CD4-positive, alpha-beta T cell treated with Interleukin-17A for 4 hours (primary cell): ENCODE measurements around the gene MYO1F.

ENCODE experiments used
- DNase-seq: peaks from one replicate; pipeline ENCODE4 v3.0.0-alpha.2; 2020; ENCODE audit warnings: mixed read lengths

The MYO1F gene

DNA sequence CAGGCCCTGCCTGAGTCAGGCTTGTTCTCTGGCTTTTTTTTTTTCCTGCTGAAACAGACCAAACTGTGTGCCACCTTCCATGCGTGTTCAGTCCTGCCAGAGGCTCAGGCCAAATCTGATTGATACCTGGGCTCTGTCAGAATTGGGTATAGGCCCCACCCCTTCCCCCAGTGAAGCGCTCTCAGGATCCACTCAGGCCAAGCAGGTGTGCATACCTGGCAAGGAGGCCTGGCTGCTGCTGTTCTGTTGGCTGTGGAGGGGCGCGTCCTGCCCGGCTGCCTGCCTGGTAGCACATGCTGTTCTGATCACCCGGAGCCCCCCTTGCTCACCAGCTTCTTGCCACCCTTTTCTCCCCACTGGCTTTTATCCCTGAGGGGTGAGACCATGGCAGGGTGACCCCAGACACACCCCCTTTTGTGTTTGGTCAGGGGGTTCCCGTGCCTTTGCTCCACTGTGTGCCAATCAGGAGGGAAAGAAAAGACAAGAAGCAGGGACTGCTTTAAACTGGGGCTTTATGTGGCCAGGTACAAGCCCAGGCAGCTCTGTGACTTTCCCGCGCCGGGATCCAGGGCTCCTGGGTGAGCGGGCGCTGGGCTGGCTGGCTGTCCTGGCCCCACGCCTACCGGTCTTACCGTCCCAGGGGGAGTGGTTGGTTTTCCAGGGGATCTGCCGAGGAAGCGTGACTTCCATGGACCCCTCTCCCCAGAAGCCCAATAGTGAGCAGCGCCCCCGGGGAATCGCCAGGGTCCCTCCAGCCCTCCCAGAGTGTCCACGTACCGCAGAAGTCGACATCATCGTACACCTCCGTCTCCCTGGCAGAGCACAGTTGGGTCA, 87.5 kb downstream of the MYO1F start:
- no peak for DNase-seq

- no peak for DNase-seq
These were observed 88.9 kb downstream of the MYO1F start for GRCh38 chr19:8488365-8488764.

DNA sequence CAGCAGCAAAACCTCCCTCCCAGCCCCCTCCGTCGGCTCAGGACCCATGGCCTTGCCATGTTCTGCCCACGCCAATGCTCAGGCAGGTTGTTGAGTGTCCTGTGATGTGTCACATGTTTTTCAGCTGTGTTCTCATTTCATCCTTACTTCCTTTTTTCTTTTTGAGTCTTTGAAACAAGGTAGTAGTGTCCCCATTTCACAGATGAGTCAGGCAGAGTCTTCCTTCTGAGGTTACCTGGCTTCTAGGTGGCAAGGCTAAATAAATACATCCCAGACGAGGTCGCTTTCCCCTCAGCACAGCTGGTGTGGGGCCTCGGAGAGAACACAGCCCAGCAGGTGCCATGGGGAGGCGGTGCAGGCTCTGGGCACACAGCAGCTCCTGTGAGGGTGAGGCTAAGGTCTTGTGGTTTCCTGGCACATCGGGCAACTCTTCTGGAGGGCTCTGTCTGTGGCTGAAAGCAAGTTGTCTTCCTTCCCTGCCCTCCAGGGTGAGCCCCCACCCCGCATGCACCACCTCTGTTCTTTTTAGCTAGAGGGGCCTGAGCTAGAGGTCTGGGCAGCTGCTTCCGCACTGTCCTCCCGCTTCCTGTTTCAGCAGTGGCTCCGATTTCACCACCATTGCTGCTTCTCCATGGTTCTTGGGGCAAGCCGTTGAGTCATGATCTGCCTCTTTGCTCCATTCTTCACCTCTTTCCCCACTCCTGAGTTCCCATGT, 89.9 kb downstream of the MYO1F start:
- DNase-seq = peak; percentile 77

DNA sequence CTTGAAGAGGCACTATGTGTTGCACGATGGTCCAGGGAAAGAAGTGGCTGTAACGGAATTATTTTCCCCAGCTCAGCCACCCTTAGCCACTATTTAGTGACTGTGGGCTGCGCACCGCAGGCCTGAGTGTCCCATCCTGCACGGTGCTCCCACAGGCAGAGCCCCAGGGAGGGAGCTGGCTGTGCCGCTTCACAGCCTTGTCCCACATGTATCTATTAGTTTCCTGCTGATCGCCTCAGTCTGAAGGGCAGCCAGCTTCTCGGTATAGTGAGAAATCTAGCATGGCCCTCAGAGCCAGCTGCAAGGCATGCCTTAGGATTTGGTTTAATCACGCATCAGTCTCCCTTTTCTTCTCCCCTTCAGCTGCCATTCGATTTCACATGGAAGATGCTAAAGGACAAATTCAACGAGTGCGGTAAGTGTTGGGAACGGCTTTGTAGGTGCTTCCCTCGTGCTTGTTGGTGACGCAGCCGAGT, 90.5 kb downstream of the MYO1F start:
- no peak for DNase-seq

DNA sequence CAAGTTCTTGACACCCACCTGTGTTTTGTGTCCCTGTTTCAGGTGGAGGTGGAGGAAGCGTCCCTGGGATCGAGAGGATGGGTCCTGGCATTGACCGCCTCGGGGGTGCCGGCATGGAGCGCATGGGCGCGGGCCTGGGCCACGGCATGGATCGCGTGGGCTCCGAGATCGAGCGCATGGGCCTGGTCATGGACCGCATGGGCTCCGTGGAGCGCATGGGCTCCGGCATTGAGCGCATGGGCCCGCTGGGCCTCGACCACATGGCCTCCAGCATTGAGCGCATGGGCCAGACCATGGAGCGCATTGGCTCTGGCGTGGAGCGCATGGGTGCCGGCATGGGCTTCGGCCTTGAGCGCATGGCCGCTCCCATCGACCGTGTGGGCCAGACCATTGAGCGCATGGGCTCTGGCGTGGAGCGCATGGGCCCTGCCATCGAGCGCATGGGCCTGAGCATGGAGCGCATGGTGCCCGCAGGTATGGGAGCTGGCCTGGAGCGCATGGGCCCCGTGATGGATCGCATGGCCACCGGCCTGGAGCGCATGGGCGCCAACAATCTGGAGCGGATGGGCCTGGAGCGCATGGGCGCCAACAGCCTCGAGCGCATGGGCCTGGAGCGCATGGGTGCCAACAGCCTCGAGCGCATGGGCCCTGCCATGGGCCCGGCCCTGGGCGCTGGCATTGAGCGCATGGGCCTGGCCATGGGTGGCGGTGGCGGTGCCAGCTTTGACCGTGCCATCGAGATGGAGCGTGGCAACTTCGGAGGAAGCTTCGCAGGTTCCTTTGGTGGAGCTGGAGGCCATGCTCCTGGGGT, 91.5 kb downstream of the MYO1F start:
- DNase-seq = no peak

DNA sequence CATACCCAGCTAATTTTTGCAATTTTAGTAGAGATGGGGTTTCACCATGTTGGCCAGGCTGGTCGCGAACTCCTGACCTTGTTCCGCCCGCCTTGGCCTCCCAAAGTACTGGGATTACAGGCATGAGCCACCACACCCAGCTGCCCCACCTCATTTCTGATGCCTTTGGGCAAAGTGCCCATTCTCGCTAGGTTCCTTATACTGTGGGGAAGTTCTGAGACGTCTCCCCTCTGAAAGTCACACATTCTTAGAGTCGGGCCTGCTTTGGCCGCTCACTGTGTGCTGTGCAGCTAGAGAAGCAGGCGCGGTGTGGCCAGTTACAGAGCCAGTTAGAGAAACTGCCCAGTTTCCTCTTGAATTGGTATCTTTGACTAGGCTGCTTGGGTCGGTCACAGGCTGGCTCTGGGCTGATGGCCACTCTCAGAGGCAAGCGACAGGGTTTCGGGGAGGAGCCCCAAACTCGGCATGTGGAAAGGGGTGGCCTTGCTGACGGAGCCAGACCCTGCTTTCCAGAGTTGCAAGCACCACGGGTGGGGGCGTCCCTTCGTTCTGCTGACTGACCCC, 92.8 kb downstream of the MYO1F start:
- no peak for DNase-seq

GRCh38 chr19:8483165-8483564, 94.1 kb downstream of the MYO1F start:
- no peak for DNase-seq

DNA sequence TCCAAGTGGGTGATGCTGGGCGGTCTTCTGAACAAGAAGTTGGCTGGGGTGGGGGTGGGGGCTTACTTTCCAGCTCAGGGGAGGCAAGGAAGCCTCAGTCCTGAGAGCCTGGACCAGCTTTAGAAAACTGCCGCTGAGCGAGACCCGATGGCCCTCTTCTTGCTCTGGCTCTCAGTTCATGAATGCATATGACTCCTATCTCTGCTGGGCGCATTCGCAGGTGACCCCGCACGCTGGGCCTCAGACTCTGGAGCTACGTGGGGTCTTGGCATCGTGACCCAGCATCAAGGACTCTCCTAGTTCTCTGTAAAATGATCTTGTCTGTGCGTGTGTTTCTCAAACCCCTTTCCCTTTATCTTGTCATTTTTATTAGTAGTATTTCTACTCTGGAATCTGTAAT, 94.5 kb downstream of the MYO1F start:
- no peak for DNase-seq

DNA sequence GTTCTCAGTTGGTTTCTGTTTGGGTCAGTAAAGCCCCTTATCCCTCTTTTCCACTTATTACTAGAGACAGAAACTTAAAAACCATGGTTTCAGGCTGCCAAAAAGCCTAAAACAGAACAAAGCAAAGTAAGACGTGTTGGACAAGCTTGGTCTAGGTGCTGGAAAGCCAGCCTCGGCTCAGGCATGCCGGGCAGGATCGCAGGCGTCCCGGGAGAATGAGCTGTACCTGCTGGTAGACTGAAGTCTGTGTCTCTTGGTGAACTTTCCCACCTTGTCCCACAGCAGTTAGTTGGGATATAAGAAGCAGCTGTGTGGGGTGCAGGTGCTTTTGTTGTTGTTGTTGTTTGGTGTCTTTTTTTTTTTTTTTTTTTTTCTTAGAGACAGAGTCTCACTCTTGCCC, 95.6 kb downstream of the MYO1F start:
- no peak for DNase-seq

- DNase-seq = no peak
These were observed 96.0 kb downstream of the MYO1F start for GRCh38 chr19:8481201-8481600.

GRCh38 chr19:8478598-8478997, 98.6 kb downstream of the MYO1F start:
- no peak for DNase-seq

GRCh38 chr19:8477889-8478288, 99.4 kb downstream of the MYO1F start:
- no peak for DNase-seq

- DNase-seq = no peak
These were observed 100.7 kb downstream of the MYO1F start for GRCh38 chr19:8476524-8476923.

- DNase-seq = no peak
These were observed 102.2 kb downstream of the MYO1F start for GRCh38 chr19:8475005-8475404.

DNA sequence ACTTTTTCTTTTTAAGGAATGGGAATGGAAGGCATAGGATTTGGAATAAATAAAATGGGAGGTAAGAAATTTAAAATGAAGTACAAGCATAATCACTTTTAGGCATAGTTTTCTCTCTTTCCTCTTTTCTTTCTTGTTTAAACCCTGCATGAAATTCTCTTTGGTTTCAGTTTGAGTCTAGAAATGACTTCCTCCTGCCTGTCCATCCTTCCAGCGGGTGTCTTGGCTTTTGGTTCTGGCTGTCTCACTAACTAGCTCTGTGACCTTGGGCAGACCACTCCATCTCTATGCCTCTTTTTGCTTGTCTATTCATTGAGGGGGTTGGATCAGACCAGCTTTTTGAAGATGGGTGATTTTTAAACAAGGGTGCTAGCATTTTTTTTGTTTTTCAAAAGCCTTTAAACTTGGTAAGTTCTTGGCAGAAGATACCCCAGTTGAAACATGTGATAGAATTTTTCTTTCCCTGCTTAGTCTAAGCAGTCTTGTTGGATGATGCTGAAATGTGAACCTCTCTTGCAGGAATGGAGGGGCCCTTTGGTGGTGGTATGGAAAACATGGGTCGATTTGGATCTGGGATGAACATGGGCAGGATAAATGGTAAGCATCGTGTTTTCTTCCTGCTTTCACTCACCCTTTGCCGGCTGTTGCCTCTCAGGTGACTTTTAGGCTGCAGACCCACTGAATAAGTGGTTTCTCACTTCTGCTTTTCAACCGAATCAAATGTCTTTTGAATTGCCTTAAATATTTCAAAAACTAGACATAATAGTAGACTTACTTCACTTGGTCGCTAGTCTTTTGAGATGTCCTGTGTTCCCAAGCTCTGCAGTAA, 103.4 kb downstream of the MYO1F start:
- no peak for DNase-seq
